IPS DF 6.9 (cell line): ENCODE data around the gene RSBN1L.
"Not testable (repeated sequence)": the region's sequence is repeated elsewhere in the genome, so short reads cannot be mapped to it uniquely, and the experiment has no call there.

Experiments used
- DNase-seq: peaks from one replicate; pipeline ENCODE4 v3.0.0-alpha.2; 2013; ENCODE audit warnings: low read depth, low spot score
- H3K27ac ChIP-seq: one replicate; pipeline ENCODE4 v1.5.1; 2013; ENCODE audit warnings: low read length, control low read depth
- H3K27me3 ChIP-seq: 2 replicates; pipeline ENCODE4 v1.6.1; 2013; ENCODE audit warnings: mild to moderate bottlenecking, low read length; ENCODE audit not compliant: control insufficient read depth, insufficient read depth
- H3K36me3 ChIP-seq: 2 replicates; pipeline ENCODE4 v1.6.1; 2013; ENCODE audit warnings: low read length; ENCODE audit not compliant: control insufficient read depth, insufficient read depth
- H3K4me1 ChIP-seq: 2 replicates; pipeline ENCODE4 v1.6.1; 2013; ENCODE audit warnings: low read length; ENCODE audit not compliant: control insufficient read depth, insufficient read depth
- H3K4me3 ChIP-seq: 2 replicates; pipeline ENCODE4 v1.5.1; 2013; ENCODE audit warnings: mild to moderate bottlenecking, low read length
- H3K9me3 ChIP-seq: 2 replicates; pipeline ENCODE4 v1.6.1; 2013; ENCODE audit warnings: low read length, inconsistent platforms; ENCODE audit not compliant: control insufficient read depth, insufficient read depth
- WGBS: extraction: QIAGEN DNeasy Blood & Tissue Kit; methylation state at CpG from one replicate; pipeline ENCODE4 v1.1.7; 2013; ENCODE audit warnings: mixed read lengths, missing lambda C conversion rate; ENCODE audit not compliant: insufficient read length, insufficient coverage; 5-methylcytosine and 5-hydroxymethylcytosine counted together

Gene RSBN1L

DNA sequence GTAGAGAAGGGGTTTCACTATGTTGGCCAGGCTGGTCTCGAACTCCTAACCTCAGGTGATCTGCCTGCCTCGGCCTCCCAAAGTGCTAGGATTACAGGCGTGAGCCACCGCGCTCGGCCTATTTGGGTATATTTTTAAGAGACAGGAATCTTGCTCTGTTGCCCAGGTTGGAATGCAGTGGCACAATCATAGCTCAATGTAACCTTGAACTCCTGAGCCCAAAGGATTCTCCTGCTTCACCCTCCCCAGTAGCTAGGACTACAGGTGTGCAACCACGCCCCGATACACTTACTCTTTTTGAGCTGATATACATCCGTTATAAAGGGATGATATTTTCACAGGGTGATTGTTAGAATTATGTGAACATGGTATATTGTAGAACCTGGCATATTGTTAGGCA lies 7.4 kb downstream of the RSBN1L start:
- WGBS: no CpG with 5 or more reads among the region's 9 CpGs

DNA sequence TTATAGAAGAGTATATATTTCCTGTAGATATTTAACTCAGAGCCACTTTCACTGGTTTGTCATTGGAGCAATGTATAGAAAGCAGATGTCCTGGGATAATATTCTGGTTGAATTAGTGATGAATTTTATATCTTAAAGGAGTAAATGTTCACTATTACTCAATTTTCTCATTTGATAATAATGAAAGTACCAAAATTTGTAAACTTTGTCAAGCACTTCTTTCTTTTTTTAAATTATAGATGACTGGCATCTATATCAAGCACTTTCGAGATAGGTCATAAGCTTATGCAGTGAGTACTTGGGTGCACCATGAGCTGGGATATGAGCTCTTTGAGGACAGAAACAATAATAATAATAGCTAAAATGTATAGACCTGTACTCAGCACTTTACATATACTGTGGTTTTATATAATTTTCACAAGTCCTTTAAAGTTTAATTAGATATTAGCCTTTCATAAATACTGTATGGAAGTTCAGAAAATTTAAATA lies 11.3 kb downstream of the RSBN1L start:
- no peaks in the 10 kb centered on the region for H3K36me3 ChIP-seq
- H3K27ac ChIP-seq: no peak overlapping the region
- no peaks in the 10 kb centered on the region for H3K4me1 ChIP-seq
- H3K27me3 ChIP-seq: no peaks in the 10 kb centered on the region
- WGBS: no CpG with 5 or more reads among the region's 1 CpG
- no peak for DNase-seq
- H3K4me3 ChIP-seq: no peak overlapping the region
- no peaks in the 10 kb centered on the region for H3K9me3 ChIP-seq

More for the DNA sequence above, 7.4 kb downstream of the RSBN1L start:
- H3K9me3 ChIP-seq, H3K27ac ChIP-seq, DNase-seq, H3K4me3 ChIP-seq, H3K27me3 ChIP-seq, H3K4me1 ChIP-seq, H3K36me3 ChIP-seq: not testable (repeated sequence)

DNA sequence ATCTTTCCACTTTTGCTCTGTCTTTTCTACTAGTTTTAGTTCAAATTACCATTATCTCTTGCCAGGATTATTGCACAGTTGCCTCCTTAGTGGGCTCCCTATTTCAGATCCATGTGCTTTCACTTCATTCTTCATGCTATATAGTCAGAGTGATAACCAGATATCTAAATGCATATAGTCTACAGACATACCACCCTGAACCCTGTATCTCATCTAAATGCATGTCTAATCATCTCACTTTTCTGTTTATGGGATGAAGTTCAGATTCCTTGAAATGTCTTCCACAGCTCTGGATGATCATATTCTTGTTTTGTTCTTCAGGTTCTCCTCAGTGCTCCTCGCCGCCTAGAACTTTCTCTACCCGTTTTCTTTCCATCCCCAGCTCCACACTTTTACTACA lies 13.8 kb downstream of the RSBN1L start:
- DNase-seq: no peak
- H3K4me3 ChIP-seq: no peak overlapping the region
- H3K9me3 ChIP-seq: no peaks in the 10 kb centered on the region
- H3K36me3 ChIP-seq: no peaks in the 10 kb centered on the region
- no peaks in the 10 kb centered on the region for H3K4me1 ChIP-seq
- WGBS: no CpG with 5 or more reads among the region's 3 CpGs
- no peaks in the 10 kb centered on the region for H3K27me3 ChIP-seq
- H3K27ac ChIP-seq: no peak overlapping the region

GRCh38 chr7:77710861-77711260 lies 14.6 kb downstream of the RSBN1L start:
- no peak overlapping the region for H3K27ac ChIP-seq
- WGBS: no CpG with 5 or more reads among the region's 3 CpGs
- H3K4me3 ChIP-seq: no peak overlapping the region
- H3K9me3 ChIP-seq: no peaks in the 10 kb centered on the region
- no peaks in the 10 kb centered on the region for H3K27me3 ChIP-seq
- H3K36me3 ChIP-seq: no peaks in the 10 kb centered on the region
- no peaks in the 10 kb centered on the region for H3K4me1 ChIP-seq
- DNase-seq: no peak

GRCh38 chr7:77714195-77714594 lies 17.9 kb downstream of the RSBN1L start:
- Histone ChIP-seq H3K9me3 (no peaks in the 10 kb centered on the region), H3K4me1 (no peaks in the 10 kb centered on the region), H3K36me3 (no peaks in the 10 kb centered on the region), H3K27ac (no peak overlapping the region), H3K27me3 (no peaks in the 10 kb centered on the region), H3K4me3 (no peak overlapping the region)
- no CpG with 5 or more reads among the region's 2 CpGs for WGBS
- no peak for DNase-seq

DNA sequence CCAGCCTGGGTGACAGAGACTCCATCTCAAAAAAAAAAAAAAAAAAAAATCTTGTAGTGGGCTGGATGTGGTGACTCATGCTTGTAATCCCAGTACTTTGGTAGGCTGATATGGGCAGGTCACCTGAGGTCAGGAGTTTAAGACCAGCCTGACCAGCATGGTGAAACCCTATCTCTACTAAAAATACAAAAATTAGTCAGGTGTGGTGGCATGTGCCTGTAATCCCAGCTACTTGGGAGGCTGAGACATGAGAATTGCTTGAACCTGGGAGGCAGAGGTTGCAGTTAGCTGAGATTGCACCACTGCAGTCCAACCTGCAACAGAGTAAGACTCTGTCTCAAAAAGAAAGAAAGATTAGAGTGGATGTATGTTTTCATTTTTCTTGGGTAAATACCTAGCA lies 18.7 kb downstream of the RSBN1L start:
- not testable (repeated sequence) for H3K36me3 ChIP-seq, H3K4me3 ChIP-seq, H3K27me3 ChIP-seq, H3K27ac ChIP-seq, H3K9me3 ChIP-seq, H3K4me1 ChIP-seq, DNase-seq

GRCh38 chr7:77716804-77717203 lies 20.5 kb downstream of the RSBN1L start:
- no peaks in the 10 kb centered on the region for H3K27me3 ChIP-seq
- DNase-seq: no peak
- WGBS: no CpG with 5 or more reads among the region's 3 CpGs
- 0 out of 2 replicates have a peak, but pooled peaks cover 2% of the 10 kb centered on the region for H3K4me1 ChIP-seq
- no peak overlapping the region for H3K4me3 ChIP-seq
- no peaks in the 10 kb centered on the region for H3K9me3 ChIP-seq
- H3K27ac ChIP-seq: no peak overlapping the region
- H3K36me3 ChIP-seq: no peaks in the 10 kb centered on the region

GRCh38 chr7:77717566-77717965 lies 21.3 kb downstream of the RSBN1L start:
- H3K9me3 ChIP-seq, H3K36me3 ChIP-seq, H3K27me3 ChIP-seq, H3K4me3 ChIP-seq, DNase-seq, H3K27ac ChIP-seq, H3K4me1 ChIP-seq: not testable (repeated sequence)
- WGBS: no CpG with 5 or more reads among the region's 5 CpGs

- no peaks in the 10 kb centered on the region; the same call in 1 of the 2 replicates for H3K4me1 ChIP-seq
- no peak overlapping the region for H3K4me3 ChIP-seq
- no peak for DNase-seq
- H3K36me3 ChIP-seq: no peaks in the 10 kb centered on the region
- H3K27ac ChIP-seq: no peak overlapping the region
- no CpG with 5 or more reads among the region's 3 CpGs for WGBS
- H3K9me3 ChIP-seq: no peaks in the 10 kb centered on the region
- no peaks in the 10 kb centered on the region for H3K27me3 ChIP-seq
Measured at GRCh38 chr7:77727527-77727926, 31.3 kb downstream of the RSBN1L start.

GRCh38 chr7:77727936-77728701 lies 31.9 kb downstream of the RSBN1L start:
- Histone ChIP-seq H3K27me3 (no peaks in the 10 kb centered on the region), H3K36me3 (no peaks in the 10 kb centered on the region), H3K4me3 (no peak overlapping the region), H3K27ac (no peak overlapping the region), H3K4me1 (no peaks in the 10 kb centered on the region; the same call in 1 of the 2 replicates), H3K9me3 (no peaks in the 10 kb centered on the region)
- DNase-seq: no peak
- no CpG with 5 or more reads among the region's 8 CpGs for WGBS
